GM06990 (cell line): Measurements from ENCODE around the gene COL8A1.

Source experiments
- DNase-seq: peaks from one replicate; pipeline ENCODE4 v3.0.0-alpha.2; 2011; ENCODE audit not compliant: insufficient read length; ENCODE audit errors: extremely low read depth
- H3K27me3 ChIP-seq: replicated peaks from 2 replicates; pipeline ENCODE4 v1.6.0; 2011; ENCODE audit warnings: low read length; ENCODE audit not compliant: control insufficient read depth, insufficient read depth
- H3K36me3 ChIP-seq: 2 replicates; pipeline ENCODE4 v1.5.1; 2011; ENCODE audit warnings: low read length; ENCODE audit not compliant: control insufficient read depth, insufficient read depth
- H3K4me3 ChIP-seq: replicated peaks from 2 replicates; pipeline ENCODE4 v1.5.1; 2011; ENCODE audit warnings: low read depth, mild to moderate bottlenecking, control low read depth, low read length
- CTCF ChIP-seq: IDR thresholded peaks from 2 replicates; pipeline ENCODE4 v1.5.1; 2011; ENCODE audit warnings: low read length, control low read depth, mild to moderate bottlenecking, inconsistent platforms; ENCODE audit not compliant: insufficient read depth, poor library complexity, severe bottlenecking

Gene COL8A1

GRCh38 chr3:99777210-99777549 lies 138.8 kb downstream of the COL8A1 start:
- no peak for DNase-seq
- no peak for TF ChIP-seq CTCF
- Histone ChIP-seq H3K36me3 (no peaks in the 10 kb centered on the region), H3K27me3 (no peaks in the 10 kb centered on the region), H3K4me3 (no peak overlapping the region)

DNA sequence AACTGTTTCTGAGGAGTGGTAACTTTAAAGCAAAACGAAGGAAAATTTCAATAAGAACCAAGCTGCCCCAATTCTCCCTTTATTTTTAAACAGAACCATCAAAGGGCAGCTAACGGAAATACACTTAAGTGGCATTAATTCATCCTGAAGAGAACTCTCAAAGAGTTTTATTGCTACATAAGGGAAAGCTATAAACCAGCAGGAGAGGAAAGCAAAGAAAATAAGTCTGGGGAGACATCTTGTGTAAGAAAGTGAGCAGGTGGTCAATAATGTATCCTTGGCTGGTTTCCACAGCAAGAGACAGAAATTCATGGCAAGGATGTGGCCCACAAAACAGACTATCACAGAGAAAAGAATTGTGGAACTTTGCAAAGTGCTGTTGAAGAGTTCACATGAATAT lies 139.3 kb downstream of the COL8A1 start:
- no peak for TF ChIP-seq CTCF
- no peaks in the 10 kb centered on the region for H3K27me3 ChIP-seq

DNA sequence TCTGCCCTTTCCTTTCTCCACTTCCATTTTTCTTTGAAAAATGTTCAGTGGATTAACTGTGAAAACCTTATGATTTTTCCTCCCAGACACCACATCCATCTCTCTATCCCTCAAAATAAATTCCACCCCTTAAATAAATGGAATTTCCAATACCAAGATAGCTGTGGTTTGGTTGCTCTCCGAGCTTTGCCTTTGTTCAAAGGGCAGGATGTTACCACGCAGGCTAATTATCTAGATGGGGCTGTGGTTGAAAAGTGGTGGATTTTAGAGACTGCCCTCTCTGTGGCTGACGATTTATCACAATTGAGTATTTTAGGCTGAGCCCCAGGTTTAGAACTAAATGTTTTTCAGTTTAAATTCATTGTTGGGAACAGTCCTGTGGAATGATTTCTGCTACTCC lies 142.4 kb downstream of the COL8A1 start:
- Histone ChIP-seq H3K4me3 (no peak overlapping the region), H3K36me3 (no peaks in the 10 kb centered on the region), H3K27me3 (no peaks in the 10 kb centered on the region)
- DNase-seq, result no peak
- no peak for TF ChIP-seq CTCF

More for the DNA sequence above, 139.3 kb downstream of the COL8A1 start:
- no peaks in the 10 kb centered on the region for H3K36me3 ChIP-seq
- no peak overlapping the region for H3K4me3 ChIP-seq
- DNase-seq, result no peak

- TF ChIP-seq CTCF, result no peak
- no peak for DNase-seq
- Histone ChIP-seq H3K27me3 (no peaks in the 10 kb centered on the region), H3K4me3 (no peak overlapping the region), H3K36me3 (no peaks in the 10 kb centered on the region)
Measured at GRCh38 chr3:99781761-99782160, 143.4 kb downstream of the COL8A1 start.

GRCh38 chr3:99783011-99783573 lies 144.7 kb downstream of the COL8A1 start:
- no peaks in the 10 kb centered on the region for H3K36me3 ChIP-seq
- no peak for DNase-seq
- no peak overlapping the region for H3K4me3 ChIP-seq
- no peak for TF ChIP-seq CTCF
- H3K27me3 ChIP-seq, result no peaks in the 10 kb centered on the region

DNA sequence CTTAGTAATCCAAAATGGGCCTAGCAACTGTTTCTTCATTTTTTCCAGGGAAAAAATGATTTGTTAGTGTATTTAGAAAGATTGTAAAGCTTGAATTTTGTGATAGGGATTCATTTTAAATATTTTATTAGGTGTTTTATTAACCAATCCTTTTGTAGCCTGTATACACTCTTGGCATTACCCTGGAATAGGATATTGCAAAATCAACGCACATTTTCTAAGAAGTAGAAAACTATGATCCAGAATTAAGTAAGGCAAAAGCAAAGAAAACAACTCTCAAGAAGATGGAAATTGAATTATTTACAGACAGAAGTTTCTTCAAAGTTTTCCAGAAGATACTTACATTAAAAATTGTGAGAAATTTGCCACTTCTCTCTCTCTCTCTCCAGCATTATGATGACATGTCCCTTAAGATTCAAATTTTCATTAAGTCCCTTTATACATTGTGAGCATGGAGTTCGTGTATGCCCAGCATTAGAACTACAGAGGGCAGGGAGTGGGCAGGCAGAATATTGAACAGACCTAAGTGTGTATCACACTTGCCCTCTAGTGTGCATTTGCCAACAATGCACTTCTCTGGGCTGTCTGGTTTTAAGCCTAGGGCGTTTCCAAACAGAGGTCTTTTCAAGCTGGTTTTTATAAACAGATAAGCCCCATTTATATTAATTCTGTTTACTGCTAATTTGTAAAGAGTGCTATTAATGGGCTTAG lies 150.8 kb downstream of the COL8A1 start:
- no peak overlapping the region for H3K4me3 ChIP-seq
- no peaks in the 10 kb centered on the region for H3K36me3 ChIP-seq
- no peaks in the 10 kb centered on the region for H3K27me3 ChIP-seq
- TF ChIP-seq CTCF, result peak; percentile 76
- no peak for DNase-seq
